Caco-2 (cell line): Measurements from ENCODE around the gene FGR. TPM values are rescaled to one million over a fixed set of nuclear protein-coding genes. Genes with fewer than 3 reads are reported as not detected.

Experiments
- BruUV-seq: library from RNA; stranded (reverse); fragments of 400-500 nt; replicated peaks from 2 replicates; lab custom pipeline; 2021; lab: Mats Ljungman, UMichigan
- CTCF ChIA-PET: fragments of 300-600 bp; sonication (Branson Sonifier 250); formaldehyde crosslinking; loops from one replicate; lab custom pipeline; 2022; ENCODE audit warnings: antibody characterized with exemption; lab: Charles Lee
- POLR2A ChIA-PET: fragments of 300-600 bp; sonication (Branson Sonifier 250); formaldehyde crosslinking; loops from one replicate; lab custom pipeline; 2022; ENCODE audit warnings: antibody characterized with exemption; lab: Charles Lee
- DNase-seq, 2 experiments: peaks; one replicate each; pipeline versions ENCODE4 v3.0.0 to v3.0.0-alpha.2; 2020 to 2022
- H3K27me3 ChIP-seq: replicated peaks from 2 replicates; pipeline ENCODE4 v1.6.0; 2011; ENCODE audit warnings: low read length; ENCODE audit not compliant: control insufficient read depth, insufficient read depth
- H3K36me3 ChIP-seq: 2 replicates; pipeline ENCODE4 v1.5.1; 2011; ENCODE audit warnings: low read length; ENCODE audit not compliant: control insufficient read depth, insufficient read depth
- H3K4me1 ChIP-seq: fragments of 250-450 bp; sonication (Bioruptor Pico); 2 replicates; pipeline ENCODE4 v1.5.1; 2020; ENCODE audit warnings: mild to moderate bottlenecking
- H3K4me3 ChIP-seq: 2 replicates; pipeline ENCODE4 v1.5.1; 2011; ENCODE audit warnings: low read depth, mild to moderate bottlenecking, control low read depth, low read length
- H3K9me3 ChIP-seq: fragments of 250-450 bp; sonication (Bioruptor Pico); 2 replicates; pipeline ENCODE4 v1.5.1; 2020; ENCODE audit warnings: mild to moderate bottlenecking, moderate library complexity
- H3K27ac Mint-ChIP-seq: one replicate; pipeline ENCODE4 v1.8.0; 2022; ENCODE audit warnings: mixed read lengths; ENCODE audit not compliant: unreplicated experiment
- H3K27me3 Mint-ChIP-seq: one replicate; pipeline ENCODE4 v1.8.0; 2022; ENCODE audit warnings: mixed read lengths; ENCODE audit not compliant: insufficient read depth, unreplicated experiment
- H3K36me3 Mint-ChIP-seq: one replicate; pipeline ENCODE4 v1.8.0; 2022; ENCODE audit warnings: mild to moderate bottlenecking, mixed read lengths; ENCODE audit not compliant: insufficient read depth, unreplicated experiment
- H3K4me1 Mint-ChIP-seq: one replicate; pipeline ENCODE4 v1.8.0; 2022; ENCODE audit warnings: low read depth, mixed read lengths; ENCODE audit not compliant: unreplicated experiment
- H3K4me3 Mint-ChIP-seq: one replicate; pipeline ENCODE4 v1.8.0; 2022; ENCODE audit warnings: mild to moderate bottlenecking, moderate library complexity, mixed read lengths; ENCODE audit not compliant: unreplicated experiment
- H3K9me3 Mint-ChIP-seq: one replicate; pipeline ENCODE4 v1.8.0; 2022; ENCODE audit warnings: mixed read lengths; ENCODE audit not compliant: unreplicated experiment
- CTCF ChIP-seq, 2 experiments: fragments of 200-600 bp in 1 of 2; IDR thresholded peaks; 1 replicate in 1 of 2; 2 replicates in 1 of 2; pipeline versions ENCODE4 v1.5.1 to v1.8.0; 2011 to 2022; ENCODE audit warnings: antibody characterized with exemption in 1 of 2, control low read depth in 1 of 2, inconsistent platforms in 1 of 2, low read depth in 1 of 2, low read length in 1 of 2, mild to moderate bottlenecking in 1 of 2, moderate library complexity in 1 of 2; ENCODE audit not compliant: insufficient read depth in 1 of 2, severe bottlenecking in 1 of 2, unreplicated experiment in 1 of 2
- intact Hi-C: fragments of 100-400 bp; cut with micrococcal nuclease; formaldehyde crosslinking; loops from one replicate; pipeline ENCODE4 v1.10.0; 2022; ENCODE audit not compliant: unreplicated experiment
- total RNA-seq: library from RNA; stranded (reverse); gene quantifications from 2 replicates; pipeline ENCODE4 v1.2.3, GENCODE V29; 2022

The FGR gene
- total RNA-seq, 1 experiment from 2014 or later: not detected

GRCh38 chr1:27576806-27577227 is 58.2 kb downstream of the FGR start:
- Histone ChIP-seq H3K4me3 (no peak overlapping the region; the same call in 1 of the 2 replicates), H3K36me3 (no peaks in the 10 kb centered on the region), H3K9me3 (no peaks in the 10 kb centered on the region), H3K27me3 (no peaks in the 10 kb centered on the region), H3K4me1 (peaks cover 36% of the 10 kb centered on the region)
- CTCF ChIA-PET: interaction anchor here (0.6 to 3.3 kb wide), 2 partner anchors 20 to 30 kb away, joined by 3 to 37 read pairs; no protein-coding TSS in a partner anchor
- POLR2A ChIA-PET: no interaction called here
- no TSS peak for BruUV-seq
- Mint-ChIP-seq H3K9me3 (no peaks in the 10 kb centered on the region), H3K4me1 (peaks cover 25% of the 10 kb centered on the region), H3K36me3 (peaks cover 8% of the 10 kb centered on the region), H3K4me3 (peak overlapping the region; percentile 67), H3K27ac (no peak overlapping the region), H3K27me3 (no peaks in the 10 kb centered on the region)
- intact Hi-C loops: no loop called here
- no peak for DNase-seq
- TF ChIP-seq CTCF (IDR thresholded peaks at IDR 0.05; ENCODE audit: insufficient read depth in 1 of 2, low read depth in 1 of 2, low read length in 1 of 2, severe bottlenecking in 1 of 2, unreplicated experiment in 1 of 2): no peak

DNA sequence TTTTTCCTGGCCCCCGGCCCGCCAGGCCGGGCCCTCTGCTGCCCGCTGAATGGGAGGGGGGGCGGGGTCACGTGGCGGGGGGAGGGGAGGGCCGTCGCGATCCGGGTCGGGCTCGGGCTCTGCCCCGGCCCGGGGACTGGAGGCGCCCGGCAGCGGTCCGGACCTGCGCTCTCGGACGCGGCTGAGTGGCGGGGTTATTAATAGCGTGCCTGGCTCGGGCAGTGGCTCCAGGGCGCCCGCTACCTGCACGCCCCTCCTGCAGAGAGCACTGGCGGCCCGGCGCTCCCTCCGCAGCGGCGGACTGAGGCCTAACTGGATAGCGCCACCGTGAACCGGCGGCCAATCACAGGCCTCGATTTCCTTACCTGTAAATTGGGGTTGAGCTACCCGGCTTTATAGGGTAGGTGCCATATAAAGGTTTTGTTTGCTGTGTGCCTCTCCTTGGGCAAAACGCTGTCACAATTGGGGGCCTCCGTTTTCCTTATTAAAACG is 59.1 kb downstream of the FGR start:
- Histone ChIP-seq H3K4me3 (peak overlapping the region; percentile 53), H3K9me3 (no peaks in the 10 kb centered on the region), H3K4me1 (peaks cover 45% of the 10 kb centered on the region), H3K36me3 (no peaks in the 10 kb centered on the region), H3K27me3 (no peaks in the 10 kb centered on the region)
- ChIA-PET POLR2A (interaction anchor here (0.6 to 1.0 kb wide), 3 partner anchors 23 to 421 kb away, joined by 3 to 4 read pairs (median 3); partner anchors contain the start of gene SLC9A1), CTCF (interaction anchor here (0.6 to 3.3 kb wide), 8 partner anchors 19 to 226 kb away, joined by 3 to 37 read pairs (median 6); partner anchors contain the start of gene AHDC1)
- Mint-ChIP-seq H3K27ac (no peak overlapping the region), H3K4me1 (peaks cover 30% of the 10 kb centered on the region), H3K9me3 (no peaks in the 10 kb centered on the region), H3K4me3 (peak overlapping the region; percentile 67), H3K36me3 (peaks cover 7% of the 10 kb centered on the region), H3K27me3 (no peaks in the 10 kb centered on the region)
- DNase-seq: peak; percentile 82 to 87
- TF ChIP-seq CTCF (IDR thresholded peaks at IDR 0.05; ENCODE audit: insufficient read depth in 1 of 2, low read depth in 1 of 2, low read length in 1 of 2, severe bottlenecking in 1 of 2, unreplicated experiment in 1 of 2): peak in 1 of 2 experiments; percentile 22
- intact Hi-C loops: loop anchor here (1.0 kb wide), 1 partner anchor 20 kb away; no protein-coding TSS in a partner anchor
- no TSS peak for BruUV-seq

- Histone ChIP-seq H3K4me1 (peaks cover 52% of the 10 kb centered on the region), H3K27me3 (no peaks in the 10 kb centered on the region), H3K36me3 (no peaks in the 10 kb centered on the region), H3K4me3 (peak overlapping the region; percentile 53), H3K9me3 (no peaks in the 10 kb centered on the region)
- CTCF ChIA-PET: interaction anchor here (0.6 to 3.3 kb wide), 12 partner anchors 11 to 1264 kb away, joined by 3 to 37 read pairs (median 6); partner anchors contain the start of gene AHDC1
- BruUV-seq: no TSS peak
- intact Hi-C loops: loop anchor here (1.0 kb wide), 1 partner anchor 19 kb away; no protein-coding TSS in a partner anchor
- Mint-ChIP-seq H3K4me3 (peak overlapping the region; percentile 67), H3K4me1 (peaks cover 38% of the 10 kb centered on the region), H3K27ac (peak overlapping the region; percentile 92), H3K9me3 (no peaks in the 10 kb centered on the region), H3K27me3 (no peaks in the 10 kb centered on the region), H3K36me3 (peaks cover 14% of the 10 kb centered on the region)
- peak; percentile 86 to 87 for DNase-seq
- TF ChIP-seq CTCF (IDR thresholded peaks at IDR 0.05; ENCODE audit: insufficient read depth in 1 of 2, low read depth in 1 of 2, low read length in 1 of 2, severe bottlenecking in 1 of 2, unreplicated experiment in 1 of 2): peak; percentile 25 to 37
- POLR2A ChIA-PET: interaction anchor here (0.6 to 1.2 kb wide), 8 partner anchors 11 to 420 kb away, joined by 3 to 6 read pairs (median 3); partner anchors contain the start of gene SLC9A1
Observed at GRCh38 chr1:27574871-27575831, 59.8 kb downstream of the FGR start.
